ENCODE data around the gene RAD51B.

DNA sequence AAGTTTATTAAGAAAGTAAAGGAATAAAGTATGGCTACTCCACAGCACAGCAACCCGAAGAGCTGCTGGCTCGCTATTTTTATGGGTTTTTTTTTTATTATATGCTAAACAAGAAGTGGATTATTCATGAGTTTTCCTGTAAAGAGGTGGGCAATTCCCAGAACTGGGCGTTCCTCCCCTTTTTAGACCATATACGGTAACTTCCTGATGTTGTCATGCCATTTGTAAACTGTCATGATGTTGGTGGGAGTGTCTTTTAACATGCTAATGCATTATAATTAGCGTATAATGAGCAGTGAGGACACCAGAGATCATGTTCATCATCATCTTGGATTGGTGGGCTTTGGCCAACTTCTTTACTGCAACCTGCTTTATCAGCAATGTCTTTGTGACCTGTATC, 600.8 kb downstream of the RAD51B start:
- TF ChIP-seq, protein P1, sequence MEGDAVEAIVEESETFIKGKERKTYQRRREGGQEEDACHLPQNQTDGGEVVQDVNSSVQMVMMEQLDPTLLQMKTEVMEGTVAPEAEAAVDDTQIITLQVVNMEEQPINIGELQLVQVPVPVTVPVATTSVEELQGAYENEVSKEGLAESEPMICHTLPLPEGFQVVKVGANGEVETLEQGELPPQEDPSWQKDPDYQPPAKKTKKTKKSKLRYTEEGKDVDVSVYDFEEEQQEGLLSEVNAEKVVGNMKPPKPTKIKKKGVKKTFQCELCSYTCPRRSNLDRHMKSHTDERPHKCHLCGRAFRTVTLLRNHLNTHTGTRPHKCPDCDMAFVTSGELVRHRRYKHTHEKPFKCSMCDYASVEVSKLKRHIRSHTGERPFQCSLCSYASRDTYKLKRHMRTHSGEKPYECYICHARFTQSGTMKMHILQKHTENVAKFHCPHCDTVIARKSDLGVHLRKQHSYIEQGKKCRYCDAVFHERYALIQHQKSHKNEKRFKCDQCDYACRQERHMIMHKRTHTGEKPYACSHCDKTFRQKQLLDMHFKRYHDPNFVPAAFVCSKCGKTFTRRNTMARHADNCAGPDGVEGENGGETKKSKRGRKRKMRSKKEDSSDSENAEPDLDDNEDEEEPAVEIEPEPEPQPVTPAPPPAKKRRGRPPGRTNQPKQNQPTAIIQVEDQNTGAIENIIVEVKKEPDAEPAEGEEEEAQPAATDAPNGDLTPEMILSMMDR (IDR thresholded peaks at IDR 0.05), result no peak
- TF ChIP-seq POLR2A (IDR thresholded peaks at IDR 0.05), result no peak

All from thyroid gland (tissue), 4 donors.